GM21447 (cell line): Measurements from ENCODE around the gene ADGRD1.

ENCODE experiments used
- ATAC-seq: cut with Tn5 transposase; IDR thresholded peaks from one replicate; pipeline ENCODE4 v1.9.1; 2021; ENCODE audit not compliant: unreplicated experiment

Gene ADGRD1

DNA sequence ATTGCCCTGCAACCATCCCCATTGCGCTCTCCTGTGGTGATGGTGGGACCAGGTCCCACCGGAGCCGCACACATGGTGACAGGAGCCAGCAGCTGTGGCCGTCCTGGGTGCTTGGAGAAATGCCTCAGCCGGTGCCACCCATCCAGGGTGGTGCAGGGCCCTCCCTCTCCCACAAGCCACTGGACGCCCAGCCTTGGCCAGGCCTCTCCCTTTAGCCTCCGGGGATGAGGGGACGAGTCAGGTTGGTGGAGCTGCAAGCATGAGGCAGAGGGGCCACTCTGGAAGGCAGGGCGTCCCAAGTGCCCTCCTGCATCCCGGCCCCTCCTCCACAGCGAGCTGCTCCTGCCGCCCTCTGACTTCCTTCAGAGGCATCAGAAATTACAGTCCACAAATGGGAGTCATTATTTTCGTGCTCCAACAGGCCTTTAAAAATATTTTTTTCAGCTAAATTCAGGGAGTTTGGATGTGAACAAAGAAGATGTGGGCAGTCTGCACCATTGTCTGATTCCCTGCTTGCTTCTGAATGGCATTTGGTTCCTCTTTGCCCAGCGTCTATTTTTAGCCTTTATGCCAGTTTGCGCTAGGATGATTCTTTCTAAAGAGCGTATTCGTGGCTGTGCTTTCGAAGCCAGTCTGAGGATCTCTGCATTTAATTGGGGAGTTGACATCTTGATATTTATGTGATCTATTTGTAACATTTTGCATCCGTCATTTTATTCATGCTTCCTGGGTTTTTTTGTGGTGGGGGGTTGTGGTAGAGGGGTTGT is 189.4 kb downstream of the ADGRD1 start:
- ATAC-seq, result no peak

DNA sequence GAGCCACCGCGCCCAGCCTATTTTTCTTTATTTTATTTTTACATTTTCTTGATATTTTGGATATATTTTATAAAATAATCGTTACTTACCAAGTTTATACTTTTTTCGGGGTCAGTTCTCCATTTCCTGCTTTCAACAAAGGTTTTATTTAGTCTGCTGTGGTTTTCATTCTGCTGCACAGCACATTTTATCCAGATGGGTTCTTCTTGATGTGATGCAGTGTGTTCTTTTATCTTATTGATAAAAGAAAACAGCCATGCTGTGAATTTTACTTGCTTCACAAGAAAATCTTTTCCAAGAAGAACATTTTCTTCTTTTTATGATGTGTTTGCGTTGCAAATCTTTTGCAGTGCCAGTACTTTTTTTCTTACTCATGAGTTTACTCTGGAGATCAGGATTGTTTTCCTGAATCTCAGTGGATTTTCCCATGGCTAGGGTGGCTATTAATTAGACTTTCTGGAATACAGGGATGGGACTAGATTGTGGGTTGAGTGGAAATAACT is 192.5 kb downstream of the ADGRD1 start:
- ATAC-seq, result no peak

DNA sequence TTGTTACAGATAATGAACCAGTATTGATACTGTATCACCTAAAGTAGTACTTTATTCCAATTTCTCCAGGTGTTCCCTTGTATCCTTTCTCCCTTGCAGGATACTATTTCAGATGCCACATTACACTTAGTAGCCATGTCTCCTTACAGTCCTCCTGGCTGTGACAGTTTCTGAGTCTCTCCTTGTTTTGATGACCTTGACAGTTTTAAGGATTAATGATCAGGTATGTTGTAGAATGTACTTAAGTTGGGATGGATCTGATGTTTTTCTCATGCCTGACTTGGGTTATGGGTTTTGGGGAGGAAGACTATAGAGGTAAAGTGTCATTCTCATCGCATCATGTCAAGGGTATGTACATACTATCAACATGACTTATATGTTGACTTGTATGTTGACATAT is 193.6 kb downstream of the ADGRD1 start:
- no peak for ATAC-seq

DNA sequence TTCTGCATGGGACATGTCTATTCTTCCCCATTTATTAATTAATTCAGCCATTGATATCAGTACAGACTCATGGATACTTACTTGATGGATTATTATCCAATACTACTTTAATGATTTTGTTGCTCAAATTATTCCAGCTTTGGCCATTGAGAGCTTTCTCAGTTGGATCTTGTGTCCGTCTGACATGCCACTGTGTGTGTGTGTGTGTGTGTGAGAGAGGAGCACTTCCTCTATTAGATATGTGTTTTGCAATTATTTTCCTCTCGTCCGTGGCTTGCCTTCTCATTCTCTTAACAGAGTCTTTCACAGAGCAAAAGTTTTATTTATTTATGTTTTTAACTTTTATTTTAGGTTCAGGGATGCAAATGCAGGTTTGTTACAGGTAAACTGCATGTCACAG is 194.2 kb downstream of the ADGRD1 start:
- no peak for ATAC-seq

DNA sequence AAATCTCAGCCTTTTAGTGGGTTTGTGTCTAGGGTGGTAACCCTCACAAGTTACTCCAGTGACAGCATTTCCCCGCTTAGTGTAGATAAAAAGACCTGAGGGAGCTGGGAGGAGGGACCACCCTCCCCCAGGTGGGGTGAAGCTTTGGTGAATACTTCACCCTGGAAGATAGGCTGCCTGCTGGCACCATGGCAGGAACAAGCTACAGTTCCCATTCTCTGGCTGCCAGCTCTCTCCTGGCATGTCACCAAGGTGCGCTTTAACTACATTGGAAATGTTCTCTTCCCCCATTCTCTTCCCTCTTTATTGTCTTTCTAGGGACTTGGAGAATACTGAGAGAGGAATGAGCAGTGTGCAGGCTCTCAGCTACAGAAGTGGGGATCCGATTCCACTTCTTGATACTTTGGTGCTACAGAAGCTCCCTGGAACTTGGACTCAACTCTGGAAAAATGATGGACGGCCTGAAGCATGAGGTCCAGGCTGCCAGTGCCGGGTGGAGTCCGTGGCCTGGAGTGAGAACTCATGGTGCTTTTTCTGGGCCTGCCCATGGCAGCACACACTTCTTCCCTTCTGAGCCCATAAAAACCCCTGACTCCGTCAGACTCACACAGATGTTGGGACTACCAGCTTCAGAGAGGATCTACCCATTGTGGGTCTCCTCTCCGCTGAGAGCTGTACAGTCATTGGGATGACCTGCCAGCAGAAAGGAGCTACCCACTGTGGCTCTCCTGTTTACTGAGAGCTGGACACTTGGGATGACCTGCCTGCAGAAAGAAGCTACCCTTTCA is 198.0 kb downstream of the ADGRD1 start:
- no peak for ATAC-seq

DNA sequence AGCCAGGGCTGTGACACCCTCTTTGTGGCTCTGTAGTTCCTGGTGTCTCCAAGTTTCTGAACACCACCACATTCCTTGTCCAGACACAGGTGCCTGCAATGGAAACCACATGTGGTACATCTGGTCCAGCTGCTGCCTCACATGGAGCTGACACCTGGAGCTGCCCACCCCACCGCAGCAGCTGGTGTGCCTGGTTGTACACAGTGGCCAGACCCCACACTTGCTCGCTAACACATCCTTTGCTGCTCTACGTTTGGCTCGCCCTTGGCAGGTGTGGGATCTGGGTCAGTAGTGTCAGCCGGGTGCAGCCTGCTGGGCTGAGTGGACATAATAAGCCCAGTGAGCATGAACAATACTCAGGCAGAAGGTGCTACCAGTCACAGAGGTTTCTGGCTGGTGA is 198.9 kb downstream of the ADGRD1 start:
- ATAC-seq, result no peak

DNA sequence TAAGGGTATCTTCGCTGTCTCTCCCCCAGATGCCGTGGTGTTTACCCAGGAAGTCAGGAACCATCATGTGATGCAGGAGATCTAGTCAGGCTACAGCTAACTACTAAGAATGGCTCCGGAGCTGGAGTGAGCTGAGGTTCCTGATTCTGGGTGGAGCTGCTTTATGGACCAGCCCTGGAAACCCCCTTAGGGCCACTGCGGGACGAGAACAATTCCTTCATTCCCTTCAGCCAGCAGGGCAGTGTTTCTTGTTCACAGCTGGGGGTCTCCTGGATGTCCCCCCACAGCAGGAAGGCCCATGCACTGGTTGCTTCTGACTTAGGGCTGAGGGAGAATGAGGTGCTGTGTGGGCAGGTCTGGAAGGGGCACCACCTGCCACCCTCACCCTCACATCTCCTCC is 199.3 kb downstream of the ADGRD1 start:
- no peak for ATAC-seq

DNA sequence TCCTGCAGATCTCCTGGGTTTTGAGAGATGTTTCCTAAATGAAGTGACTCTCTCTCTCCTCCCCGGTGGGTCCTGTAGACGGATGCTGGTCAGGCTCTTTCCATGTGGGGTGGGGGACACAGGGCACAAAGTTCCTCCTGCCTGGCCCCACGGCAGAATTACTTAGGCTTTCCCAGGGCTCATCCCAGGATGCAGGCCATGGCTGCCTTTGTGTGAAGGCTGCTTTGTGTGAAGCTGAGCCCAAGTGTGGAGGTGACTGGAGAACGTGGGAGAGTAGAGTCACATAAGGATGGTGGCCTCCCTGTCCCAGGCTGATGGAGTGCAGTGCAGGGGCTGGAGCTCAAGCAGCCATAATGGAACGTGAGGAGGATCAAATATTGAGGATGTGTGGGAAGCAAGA is 200.2 kb downstream of the ADGRD1 start:
- no peak for ATAC-seq

DNA sequence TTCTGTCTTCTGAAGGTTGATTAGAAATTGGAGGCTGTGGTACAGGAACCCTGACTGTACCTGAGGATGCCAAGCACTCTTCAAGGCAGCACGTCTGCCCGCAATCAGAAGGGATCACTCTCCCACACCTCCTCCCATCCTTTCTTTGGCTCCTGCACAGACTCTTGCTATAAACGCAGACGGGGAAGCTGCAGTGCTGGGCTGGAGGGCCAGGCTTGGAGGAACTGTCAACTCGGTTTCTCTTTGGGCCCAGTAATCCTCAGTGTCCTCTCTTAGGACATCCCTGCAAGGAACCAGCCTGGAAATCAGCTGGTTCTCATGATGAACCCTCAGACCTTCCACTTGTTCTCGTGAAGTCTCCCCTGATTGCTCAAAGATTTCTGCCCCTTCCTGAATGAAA is 201.4 kb downstream of the ADGRD1 start:
- no peak for ATAC-seq

DNA sequence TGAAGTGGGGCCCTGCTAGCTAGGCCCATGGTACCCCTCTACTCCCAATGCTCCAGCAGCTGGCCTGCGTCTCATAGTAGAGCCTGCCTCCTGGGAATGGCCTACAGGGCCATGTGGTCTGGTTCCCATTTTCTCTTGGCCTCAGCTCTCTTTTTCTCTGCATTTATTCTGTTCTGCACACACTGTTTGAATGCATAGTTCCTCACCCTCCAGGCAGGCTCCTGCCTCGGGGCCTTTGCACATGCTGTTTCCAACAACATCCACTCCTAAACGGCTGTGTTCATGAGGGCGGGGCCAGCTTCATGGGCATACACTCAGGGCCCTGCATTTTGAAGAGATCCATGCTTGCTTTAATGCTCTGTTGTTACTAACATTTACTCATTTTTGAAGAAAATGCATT is 204.0 kb downstream of the ADGRD1 start:
- no peak for ATAC-seq

DNA sequence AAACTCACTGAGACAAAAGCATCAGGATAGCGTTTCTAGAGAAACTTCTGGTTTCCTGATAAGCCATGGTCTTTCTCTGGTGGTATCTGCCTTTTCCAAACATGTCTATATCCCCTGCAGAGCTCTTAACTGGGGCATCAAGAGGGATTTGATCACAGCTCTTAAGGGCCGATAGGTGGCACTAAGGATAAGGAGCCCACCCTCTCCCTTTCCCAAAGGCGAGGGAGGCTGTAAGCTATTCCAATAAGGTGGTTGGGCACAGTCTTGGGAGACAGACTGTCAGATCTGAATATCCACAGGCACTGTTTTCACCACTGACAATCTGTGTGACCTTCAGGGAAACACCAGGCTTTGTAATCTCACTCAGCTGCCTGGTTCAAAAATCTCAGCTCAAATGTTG is 206.0 kb downstream of the ADGRD1 start:
- no peak for ATAC-seq

DNA sequence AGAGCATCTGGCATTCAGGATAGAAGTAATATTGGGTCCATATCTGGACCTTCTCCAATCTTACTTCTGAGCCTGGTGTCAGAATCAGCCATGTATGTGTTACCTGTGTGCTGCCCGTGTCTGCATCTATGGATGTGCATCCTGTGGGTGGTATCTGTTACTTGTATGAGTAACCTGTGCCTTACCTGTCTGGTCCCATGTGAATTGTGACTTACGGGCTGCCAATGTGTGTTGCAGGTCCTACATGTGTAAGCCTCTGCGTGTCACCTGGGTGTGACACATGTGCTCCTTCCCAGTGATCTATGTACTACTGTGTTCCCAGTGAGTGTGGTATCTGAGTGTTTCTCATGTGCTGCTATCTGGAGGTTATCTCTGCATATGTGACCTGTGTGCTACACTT is 208.4 kb downstream of the ADGRD1 start:
- no peak for ATAC-seq

DNA sequence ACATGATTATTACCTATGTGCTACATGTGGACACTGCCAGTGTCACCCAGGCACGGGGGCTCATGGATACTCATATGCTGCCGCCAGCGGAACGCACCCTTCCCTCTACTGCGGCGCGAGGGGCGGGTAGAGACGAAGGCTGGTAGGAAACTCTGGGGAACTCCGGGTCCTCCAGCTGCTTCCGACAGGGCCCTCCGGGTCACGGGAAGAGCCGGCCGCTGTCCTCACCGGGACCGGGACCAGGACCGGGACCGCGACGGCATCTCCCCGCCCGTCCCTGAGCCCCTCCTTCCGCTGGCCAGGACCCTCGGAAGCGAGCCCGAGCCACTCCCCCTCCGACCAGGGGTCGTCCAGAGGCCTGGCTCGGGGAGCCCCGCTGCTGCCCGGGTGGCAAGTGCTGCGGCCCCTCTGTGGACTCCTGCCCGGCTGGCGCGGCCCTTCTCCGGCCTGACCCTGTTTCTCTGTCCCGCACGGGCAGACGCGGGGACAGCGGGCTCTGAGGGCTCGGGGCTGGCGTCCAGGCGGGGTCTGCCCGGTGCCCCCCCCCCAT is 209.6 kb downstream of the ADGRD1 start:
- no peak for ATAC-seq

DNA sequence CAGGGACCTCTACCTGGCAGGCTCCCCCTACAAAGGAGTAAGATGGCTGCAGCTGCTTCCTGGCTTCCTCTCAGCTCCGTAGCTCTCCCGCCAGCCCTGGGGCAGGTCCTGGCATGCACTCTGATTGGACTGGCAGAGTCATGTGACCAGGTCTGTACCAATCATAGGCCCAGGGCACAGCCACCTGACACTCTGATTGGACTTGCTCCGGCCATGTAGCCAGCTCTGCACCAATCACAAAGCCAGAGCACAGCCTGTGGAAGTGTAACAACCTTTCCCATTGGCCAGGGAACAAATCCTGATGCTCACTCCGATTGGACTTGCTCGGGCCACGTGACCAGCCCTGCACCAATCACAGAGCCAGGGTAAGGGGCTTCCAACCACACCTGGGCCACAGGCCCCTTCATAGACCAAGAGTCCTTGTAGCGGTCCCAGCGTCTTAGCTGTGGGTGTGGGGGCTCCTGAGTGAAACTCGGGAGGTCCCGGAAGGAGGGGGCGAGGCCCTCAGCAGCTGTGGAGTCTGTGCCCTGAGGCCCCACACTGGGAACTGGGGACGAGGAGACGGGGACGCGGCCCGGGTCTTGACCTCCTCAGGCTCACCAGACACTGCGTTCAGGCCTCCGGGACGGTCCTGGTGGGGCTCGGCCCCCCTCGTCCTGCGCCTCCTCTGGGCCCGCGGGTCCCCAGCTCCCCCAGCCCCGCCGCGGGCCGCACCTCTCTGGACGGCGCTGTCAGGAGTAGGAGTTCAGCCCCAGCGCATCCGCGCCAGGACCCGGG is 210.6 kb downstream of the ADGRD1 start:
- no peak for ATAC-seq

DNA sequence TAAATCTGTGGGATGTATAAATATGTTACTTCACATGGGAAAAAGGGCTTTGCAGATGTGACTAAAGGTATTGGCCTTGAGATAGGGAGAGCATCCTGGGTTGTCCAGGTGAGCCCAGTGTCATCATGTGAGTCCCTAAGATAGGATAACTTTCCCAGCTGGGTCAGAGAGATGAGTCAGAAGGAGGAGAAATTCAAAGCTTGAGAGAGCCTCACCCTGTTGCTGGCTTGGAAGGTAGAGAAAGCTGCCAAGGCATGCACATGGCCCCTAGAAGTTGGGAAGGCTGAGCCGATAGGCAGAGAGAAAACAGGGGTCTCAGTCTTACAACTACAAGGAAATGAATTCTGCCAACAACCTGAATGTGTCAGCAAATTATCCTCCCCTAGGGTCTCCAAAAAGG is 213.0 kb downstream of the ADGRD1 start:
- no peak for ATAC-seq

DNA sequence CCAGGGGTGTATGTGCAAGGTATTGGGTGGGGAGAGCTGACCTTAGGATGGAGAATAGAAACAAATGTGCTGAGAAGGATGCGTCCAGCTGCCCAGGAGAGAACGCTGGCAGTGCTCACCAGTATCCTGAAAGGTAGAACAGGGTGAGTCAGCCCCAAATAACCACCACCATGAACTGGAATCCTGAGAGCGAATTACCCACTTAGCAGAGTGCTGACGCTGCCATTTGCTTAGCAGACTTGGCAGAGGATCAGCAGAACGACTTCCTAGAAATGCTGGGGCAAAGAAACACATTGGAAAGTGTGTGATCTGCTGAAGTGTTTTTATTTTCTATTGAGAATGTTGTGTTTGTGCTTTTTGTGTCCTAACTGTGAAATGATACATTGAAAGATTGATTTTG is 213.6 kb downstream of the ADGRD1 start:
- no peak for ATAC-seq

DNA sequence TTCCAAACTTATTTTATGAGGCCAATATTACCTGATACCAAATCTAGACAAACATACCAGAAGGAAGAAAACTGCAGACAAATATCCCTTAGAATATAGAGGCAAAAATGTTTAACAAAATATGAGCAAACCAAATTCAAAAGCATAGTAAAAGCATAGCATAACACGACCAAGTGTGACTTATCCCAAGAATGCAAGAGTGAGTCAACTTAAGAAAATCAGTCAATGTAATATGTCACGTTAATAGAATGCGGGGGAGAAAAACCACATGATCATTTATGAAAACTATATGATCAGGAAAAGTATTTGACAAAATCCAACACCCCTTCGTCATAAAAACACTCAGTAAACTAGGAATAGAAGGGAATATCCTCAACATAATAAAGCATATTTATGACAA is 217.3 kb downstream of the ADGRD1 start:
- ATAC-seq, result no peak

DNA sequence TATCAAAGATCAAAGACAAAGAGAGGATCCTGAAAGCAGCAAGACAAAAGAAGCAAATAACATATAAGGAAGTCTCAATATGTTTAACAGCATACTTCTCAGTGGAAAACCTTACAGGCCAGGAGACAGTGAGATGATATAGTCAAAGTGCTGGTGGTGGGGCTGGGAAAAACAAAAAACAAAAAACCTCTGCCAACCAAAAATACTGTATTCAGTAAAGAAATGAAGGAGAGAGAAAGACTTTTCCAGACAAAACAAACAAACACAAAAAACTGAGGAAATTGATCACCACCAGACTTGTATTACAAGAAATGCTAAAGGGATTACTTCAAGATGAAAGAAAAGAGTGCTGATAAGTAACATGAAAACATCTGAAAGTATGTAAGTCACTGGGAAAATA is 221.2 kb downstream of the ADGRD1 start:
- no peak for ATAC-seq

DNA sequence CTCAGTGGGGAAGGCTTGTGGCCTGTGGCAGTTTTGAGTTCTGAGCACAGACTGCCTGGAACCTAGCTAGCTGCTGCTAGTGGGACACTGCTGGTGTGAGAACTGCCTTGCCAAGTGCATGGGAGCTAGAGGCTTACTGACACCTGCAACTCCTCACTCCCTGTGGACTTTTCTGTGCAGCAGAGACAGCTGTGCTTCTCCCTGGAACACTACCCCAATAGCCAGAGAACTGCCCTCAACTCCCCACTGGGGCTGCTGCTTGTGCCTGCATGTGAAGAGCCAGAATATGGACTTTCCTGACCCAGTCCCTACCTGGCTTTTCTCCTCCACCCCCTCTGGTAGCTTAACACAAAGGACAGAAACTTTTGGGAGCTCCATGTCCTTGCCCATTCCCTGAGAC is 222.6 kb downstream of the ADGRD1 start:
- no peak for ATAC-seq

DNA sequence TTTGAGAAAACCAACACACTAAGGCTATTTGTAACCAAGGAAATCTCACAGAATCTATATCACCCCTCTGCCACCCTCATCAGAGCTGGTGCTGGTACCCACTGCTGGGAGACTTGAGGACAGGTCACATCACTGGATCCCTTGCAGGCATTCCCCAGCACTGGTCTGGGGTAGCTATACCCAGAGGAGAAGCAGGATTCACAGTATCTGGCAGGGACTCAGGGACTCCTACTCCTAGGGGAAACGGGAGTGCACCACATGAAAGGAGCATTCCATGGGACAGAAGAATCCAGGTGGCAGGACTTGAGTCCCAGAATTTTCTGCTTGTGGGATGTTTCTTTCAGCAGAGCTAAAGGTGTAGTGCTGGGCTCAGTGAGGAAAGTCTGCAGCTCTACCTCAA is 223.2 kb downstream of the ADGRD1 start:
- no peak for ATAC-seq

DNA sequence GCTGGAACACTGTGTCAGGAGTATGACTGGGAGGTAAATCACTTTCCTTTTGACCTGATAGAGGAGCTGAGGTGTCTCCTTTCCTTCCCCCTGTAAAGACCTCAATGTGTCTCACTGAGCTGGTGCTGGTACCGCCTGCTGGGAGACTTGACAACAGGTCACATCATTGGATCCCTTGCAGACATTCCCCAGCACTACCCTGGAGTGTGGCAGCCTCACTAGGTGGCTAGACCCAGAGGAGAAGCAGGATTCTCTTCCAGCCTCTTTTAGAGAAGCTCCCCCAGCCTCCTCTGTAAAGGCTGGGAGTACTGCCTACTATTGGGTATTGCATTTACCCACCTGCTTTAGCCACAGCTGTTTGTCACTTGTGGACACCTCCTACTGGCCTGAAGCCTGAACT is 223.9 kb downstream of the ADGRD1 start:
- no peak for ATAC-seq
